Ishikawa (cell line): ENCODE measurements around the gene NACAD.

ENCODE experiments used
- EP300 ChIP-seq: IDR thresholded peaks from 2 replicates; pipeline ENCODE4 v1.6.1; 2012; ENCODE audit warnings: borderline replicate concordance
- FOXM1 ChIP-seq: IDR thresholded peaks from 2 replicates; pipeline ENCODE4 v1.6.1; 2012; ENCODE audit warnings: low read depth, borderline replicate concordance
- RAD21 ChIP-seq: IDR thresholded peaks from 2 replicates; pipeline ENCODE4 v1.6.1; 2012; ENCODE audit warnings: low read depth
- TAF1 ChIP-seq: IDR thresholded peaks from 2 replicates; pipeline ENCODE4 v1.6.1; 2012; ENCODE audit warnings: low read depth, mild to moderate bottlenecking
- TEAD4 ChIP-seq: IDR thresholded peaks from 2 replicates; pipeline ENCODE4 v1.6.1; 2012

DNA sequence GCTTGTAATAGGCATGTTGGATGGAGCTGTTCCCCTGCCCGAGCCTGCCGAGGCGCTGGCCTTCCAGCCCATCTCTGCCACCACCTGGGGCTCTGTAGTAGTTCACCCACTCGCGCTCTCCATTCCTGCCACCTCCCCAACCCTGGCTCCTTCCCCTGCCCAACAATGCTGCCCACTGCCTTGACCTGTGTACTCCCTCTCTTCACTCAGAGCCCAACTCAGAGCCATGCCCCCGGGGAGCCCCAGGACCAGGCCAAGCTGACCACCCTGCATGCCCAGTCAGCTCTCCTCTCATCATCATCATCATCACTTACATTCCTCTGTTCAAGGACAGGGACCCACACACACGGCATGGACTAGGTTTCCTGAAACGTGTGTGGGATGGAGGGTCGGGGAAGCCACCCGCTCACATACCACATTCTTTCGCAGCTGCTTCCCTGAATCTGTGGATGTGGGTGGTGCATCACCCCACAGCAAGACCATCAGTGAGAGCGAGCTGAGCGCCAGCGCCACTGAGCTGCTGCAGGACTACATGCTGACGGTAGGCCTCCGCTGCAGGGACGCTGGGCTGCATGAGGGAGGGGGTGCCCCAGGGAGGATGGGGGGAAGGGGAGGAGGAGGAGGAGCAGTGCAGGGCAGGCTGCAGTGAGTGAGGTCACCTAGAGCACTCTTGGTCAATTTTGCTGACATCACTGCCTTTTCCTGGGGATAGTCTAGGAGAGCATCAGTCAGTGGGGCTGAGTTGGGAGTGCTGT, 15.6 kb downstream of the NACAD start:
- no peak for TF ChIP-seq FOXM1
- no peak for TF ChIP-seq RAD21
- no peak for TF ChIP-seq TEAD4
- no peak for TF ChIP-seq TAF1
- no peak for TF ChIP-seq EP300
